Tibial nerve (tissue), 4 donors: ENCODE data around the gene ID3.

Source experiments
- EP300 ChIP-seq, 2 donors: sonication (generic); formaldehyde crosslinking; IDR thresholded peaks; one replicate each; pipeline ENCODE4 v1.6.1; 2017; ENCODE audit warnings: antibody characterized with exemption in 2 of 2, mild to moderate bottlenecking in 1 of 2
- POLR2A ChIP-seq, 2 donors: fragments of 450-650 bp; IDR thresholded peaks; one replicate each; pipeline ENCODE4 v1.6.1; 2017; ENCODE audit warnings: antibody characterized with exemption in 2 of 2, mild to moderate bottlenecking in 2 of 2, moderate library complexity in 2 of 2
- TF ChIP-seq, protein P1 (sequence below), 5 experiments: fragments of 200-600 bp in 3 of 5; fragments of 450-650 bp in 2 of 5; sonication (generic) in 3 of 5; IDR thresholded peaks; one replicate each; pipeline ENCODE4 v1.5.1; 2016 to 2019; ENCODE audit warnings: antibody characterized with exemption in 5 of 5, mild to moderate bottlenecking in 3 of 5, moderate library complexity in 2 of 5

DNA sequence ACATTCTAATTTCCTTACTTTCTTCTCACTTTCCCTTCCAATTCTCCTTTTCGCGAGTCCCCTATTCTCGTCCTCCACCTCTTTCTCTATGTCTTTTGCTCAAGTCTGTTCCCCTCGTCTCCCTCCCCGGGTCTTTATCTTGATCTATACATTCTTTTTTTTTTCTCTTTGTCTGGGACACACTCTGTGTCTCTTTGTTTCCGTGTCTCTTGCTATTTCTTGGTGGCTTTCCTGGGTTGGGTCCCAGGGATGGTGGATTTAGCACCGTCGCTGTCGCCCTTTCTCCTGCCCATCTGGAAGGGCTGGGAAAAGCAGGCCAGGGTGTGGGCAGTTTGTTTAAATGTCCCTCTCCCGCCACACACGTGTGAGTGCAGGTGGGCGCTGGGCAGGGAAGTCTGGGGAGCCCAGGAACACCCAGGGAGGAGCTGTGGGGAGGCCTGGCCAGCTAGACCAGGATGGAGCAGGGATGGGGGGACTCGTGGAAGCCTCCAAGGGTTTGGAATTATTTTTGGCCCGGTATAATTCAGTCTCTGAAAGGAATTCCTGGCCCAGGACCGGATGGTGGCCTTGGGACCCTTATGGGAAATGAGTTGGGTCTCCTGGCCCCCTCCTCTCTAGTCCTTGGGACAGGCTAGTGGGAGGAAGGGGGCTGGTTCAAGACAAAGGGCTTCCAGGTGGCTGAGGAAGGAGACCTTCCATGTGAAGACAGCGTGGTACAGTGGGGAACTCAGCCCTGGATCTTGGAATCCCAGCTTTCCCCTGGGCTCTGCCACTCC is 9.5 kb upstream of the ID3 start:
- TF ChIP-seq POLR2A (IDR thresholded peaks at IDR 0.05): no peak
- TF ChIP-seq, protein P1, sequence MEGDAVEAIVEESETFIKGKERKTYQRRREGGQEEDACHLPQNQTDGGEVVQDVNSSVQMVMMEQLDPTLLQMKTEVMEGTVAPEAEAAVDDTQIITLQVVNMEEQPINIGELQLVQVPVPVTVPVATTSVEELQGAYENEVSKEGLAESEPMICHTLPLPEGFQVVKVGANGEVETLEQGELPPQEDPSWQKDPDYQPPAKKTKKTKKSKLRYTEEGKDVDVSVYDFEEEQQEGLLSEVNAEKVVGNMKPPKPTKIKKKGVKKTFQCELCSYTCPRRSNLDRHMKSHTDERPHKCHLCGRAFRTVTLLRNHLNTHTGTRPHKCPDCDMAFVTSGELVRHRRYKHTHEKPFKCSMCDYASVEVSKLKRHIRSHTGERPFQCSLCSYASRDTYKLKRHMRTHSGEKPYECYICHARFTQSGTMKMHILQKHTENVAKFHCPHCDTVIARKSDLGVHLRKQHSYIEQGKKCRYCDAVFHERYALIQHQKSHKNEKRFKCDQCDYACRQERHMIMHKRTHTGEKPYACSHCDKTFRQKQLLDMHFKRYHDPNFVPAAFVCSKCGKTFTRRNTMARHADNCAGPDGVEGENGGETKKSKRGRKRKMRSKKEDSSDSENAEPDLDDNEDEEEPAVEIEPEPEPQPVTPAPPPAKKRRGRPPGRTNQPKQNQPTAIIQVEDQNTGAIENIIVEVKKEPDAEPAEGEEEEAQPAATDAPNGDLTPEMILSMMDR (IDR thresholded peaks at IDR 0.05): peak in 1 of 5 experiments; percentile 3
- peak in 1 of 2 donors; percentile 18 for TF ChIP-seq EP300 (IDR thresholded peaks at IDR 0.05)
